Colonic mucosa (tissue), 4 donors: ENCODE data around the gene SIKE1. TPM values are rescaled to one million over a fixed set of nuclear protein-coding genes. Genes with fewer than 3 reads are reported as not detected.
"Not testable (repeated sequence)": the region's sequence is repeated elsewhere in the genome, so short reads cannot be mapped to it uniquely, and the experiment has no call there.

Source experiments
- DNase-seq: peaks from one replicate; pipeline ENCODE4 v3.0.0-alpha.2; 2020
- H3K27ac ChIP-seq: fragments of 200-600 bp; one replicate; pipeline ENCODE4 v1.8.0; 2021
- H3K27me3 ChIP-seq: fragments of 200-600 bp; one replicate; pipeline ENCODE4 v1.8.0; 2021
- H3K36me3 ChIP-seq: fragments of 200-600 bp; one replicate; pipeline ENCODE4 v1.8.0; 2021
- H3K4me1 ChIP-seq: fragments of 200-600 bp; one replicate; pipeline ENCODE4 v1.8.0; 2021; ENCODE audit warnings: mild to moderate bottlenecking
- H3K4me3 ChIP-seq: fragments of 200-600 bp; one replicate; pipeline ENCODE4 v1.8.0; 2021
- H3K9ac ChIP-seq, 2 donors: one replicate each; pipeline ENCODE4 v1.7.0; 2013; ENCODE audit warnings: control low read depth in 2 of 2, low read depth in 2 of 2, low read length in 2 of 2
- H3K9me3 ChIP-seq: fragments of 200-600 bp; one replicate; pipeline ENCODE4 v1.8.0; 2021
- CTCF ChIP-seq: fragments of 200-600 bp; IDR thresholded peaks from one replicate; pipeline ENCODE4 v1.8.0; 2022; ENCODE audit warnings: antibody characterized with exemption, mild to moderate bottlenecking
- intact Hi-C: fragments of 100-400 bp; cut with DNase I; formaldehyde crosslinking; loops from one replicate; pipeline ENCODE4 v1.14.1; 2022
- total RNA-seq, 2 donors: library from RNA; stranded (reverse); fragmentation: NEBNext Ultra II Directional in 1 of 2; extraction: Animal tissue kit (Norgen Biotek cat#: 25700) in 1 of 2; gene quantifications; one replicate each; pipeline ENCODE4 v1.2.1, GENCODE V29; 2021
- donor health status: healthy.
- donor health status: DM: no; HTN: no; CAD: no.
- donor health status: DM: no; HTN: no; CAD: no.

Gene SIKE1
- total RNA-seq, 2 donors from 2014 or later, result 41.6 to 42.1 TPM

DNA sequence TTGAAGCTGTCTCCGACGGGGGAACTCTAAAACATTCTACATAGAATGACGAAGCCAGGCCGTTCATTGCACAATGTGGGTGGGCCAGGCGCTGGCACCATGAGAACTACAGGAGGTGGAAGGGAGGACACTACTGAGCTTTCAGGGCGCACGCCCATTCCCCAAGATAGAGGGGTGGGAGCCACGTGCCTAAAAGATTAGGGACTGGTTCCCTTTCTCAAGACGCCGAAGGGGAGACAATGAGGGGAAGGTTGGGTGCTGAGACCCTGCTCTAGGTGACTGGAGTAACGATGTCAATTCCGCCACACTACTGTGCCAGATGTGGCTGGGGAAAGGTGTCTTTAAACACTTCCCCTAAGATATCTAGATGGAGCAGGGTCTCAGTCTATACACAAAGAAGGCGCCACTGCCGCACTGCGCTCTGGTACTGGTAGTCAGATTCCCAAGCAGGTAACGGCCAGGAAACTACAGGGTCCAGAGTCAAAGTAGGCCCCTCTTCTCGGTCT lies 23.5 kb downstream of the SIKE1 start:
- H3K36me3 ChIP-seq, result no peaks in the 10 kb centered on the region
- H3K9ac ChIP-seq, result peak overlapping the region; percentile 78 to 100
- peaks cover 8% of the 10 kb centered on the region for H3K4me1 ChIP-seq
- no peak for TF ChIP-seq CTCF
- H3K27ac ChIP-seq, result peak overlapping the region; percentile 97
- DNase-seq, result peak; percentile 42
- no peaks in the 10 kb centered on the region for H3K9me3 ChIP-seq
- H3K4me3 ChIP-seq, result peak overlapping the region; percentile 88
- no peaks in the 10 kb centered on the region for H3K27me3 ChIP-seq
- intact Hi-C loops, result no loop called here

GRCh38 chr1:114756009-114756892 lies 24.2 kb downstream of the SIKE1 start:
- DNase-seq, result no peak
- Histone ChIP-seq H3K9me3 (no peaks in the 10 kb centered on the region), H3K27ac (peak overlapping the region; percentile 97), H3K36me3 (no peaks in the 10 kb centered on the region), H3K27me3 (no peaks in the 10 kb centered on the region), H3K9ac (peak overlapping the region; percentile 78 to 100), H3K4me1 (peaks cover 8% of the 10 kb centered on the region), H3K4me3 (peak overlapping the region; percentile 88)
- intact Hi-C loops, result no loop called here
- TF ChIP-seq CTCF, result no peak

GRCh38 chr1:114755006-114755931 lies 25.2 kb downstream of the SIKE1 start:
- Histone ChIP-seq H3K27me3 (no peaks in the 10 kb centered on the region), H3K4me1 (peaks cover 8% of the 10 kb centered on the region), H3K4me3 (peak overlapping the region; percentile 88), H3K9ac (no peak overlapping the region), H3K36me3 (no peaks in the 10 kb centered on the region), H3K27ac (peak overlapping the region; percentile 97), H3K9me3 (no peaks in the 10 kb centered on the region)
- intact Hi-C loops, result no loop called here
- no peak for DNase-seq
- no peak for TF ChIP-seq CTCF

DNA sequence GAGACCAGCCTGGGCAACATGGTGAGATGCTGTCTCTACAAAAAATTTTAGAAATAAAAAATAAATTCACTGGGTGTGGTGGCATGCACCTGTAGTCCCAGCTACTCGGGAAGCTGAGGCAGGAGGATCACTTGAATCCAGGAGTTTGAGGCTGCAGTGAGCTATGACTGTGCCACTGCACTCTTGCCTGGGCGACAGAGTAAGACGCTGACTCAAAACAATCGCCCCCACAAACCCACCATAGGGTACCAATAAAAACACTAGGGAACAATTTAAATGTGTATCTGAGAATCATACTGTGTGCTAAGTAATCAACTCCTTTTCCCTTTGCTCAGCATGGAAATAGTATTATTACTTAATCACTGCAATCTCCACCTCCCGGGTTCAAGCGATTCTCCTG lies 26.8 kb downstream of the SIKE1 start:
- H3K4me3 ChIP-seq, H3K36me3 ChIP-seq, intact Hi-C loops, H3K27me3 ChIP-seq, H3K9me3 ChIP-seq, H3K9ac ChIP-seq, H3K4me1 ChIP-seq, H3K27ac ChIP-seq, DNase-seq: not testable (repeated sequence)

DNA sequence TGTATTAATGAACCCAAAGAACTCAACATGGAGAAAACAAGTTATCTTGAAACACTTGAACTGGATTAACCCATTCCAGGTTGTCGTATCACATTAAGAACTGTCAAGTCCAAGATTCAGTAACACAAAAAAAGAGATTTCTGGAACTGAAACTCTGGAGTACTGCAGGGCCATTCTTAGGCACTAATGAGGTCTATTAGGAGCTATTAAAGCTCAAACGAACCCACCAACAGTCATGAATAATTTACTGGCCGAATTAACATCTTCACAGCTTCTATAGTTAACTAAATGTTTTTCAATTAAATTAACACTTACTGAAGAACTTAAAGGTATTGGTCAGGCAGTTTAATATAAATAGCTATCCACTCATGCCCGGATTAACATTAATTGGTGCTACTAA lies 27.3 kb downstream of the SIKE1 start:
- Histone ChIP-seq H3K27ac (no peak overlapping the region), H3K9me3 (no peaks in the 10 kb centered on the region), H3K4me1 (peaks cover 8% of the 10 kb centered on the region), H3K9ac (no peak overlapping the region), H3K36me3 (peaks cover 6% of the 10 kb centered on the region), H3K27me3 (no peaks in the 10 kb centered on the region), H3K4me3 (no peak overlapping the region)
- TF ChIP-seq CTCF, result no peak
- intact Hi-C loops, result no loop called here
- DNase-seq, result no peak
